LHCN-M2 (cell line): ENCODE measurements around the gene SPAG5. TPM values are rescaled to one million over a fixed set of nuclear protein-coding genes. Genes with fewer than 3 reads are reported as not detected.
"Not testable (repeated sequence)": the region's sequence is repeated elsewhere in the genome, so short reads cannot be mapped to it uniquely, and the experiment has no call there.

Experiments used
- DNase-seq: peaks from one replicate; pipeline ENCODE4 v3.0.0-alpha.2; 2012; ENCODE audit warnings: low read depth
- total RNA-seq: library from RNA; depleted of rRNA; stranded (reverse); fragments of >200 nt; gene quantifications from 2 replicates; pipeline ENCODE4 v1.2.3, GENCODE V29; 2014

Gene SPAG5
- total RNA-seq, 1 experiment from 2014 or later: 106 TPM

GRCh38 chr17:28610376-28610775 lies 11.6 kb upstream of the SPAG5 start:
- DNase-seq: no peak

- not testable (repeated sequence) for DNase-seq
Observed at GRCh38 chr17:28604031-28604430, 5.2 kb upstream of the SPAG5 start.

GRCh38 chr17:28599311-28600184 lies 723 bp upstream of the SPAG5 start:
- DNase-seq: peak; percentile 85

GRCh38 chr17:28598389-28598788 lies 436 bp downstream of the SPAG5 start:
- no peak for DNase-seq

- DNase-seq: no peak
Observed at GRCh38 chr17:28597606-28598383, 1.0 kb downstream of the SPAG5 start.

GRCh38 chr17:28592260-28592659 lies 6.6 kb downstream of the SPAG5 start:
- no peak for DNase-seq

- no peak for DNase-seq
Observed at GRCh38 chr17:28585851-28586250, 13.0 kb downstream of the SPAG5 start.

GRCh38 chr17:28584434-28584833 lies 14.4 kb downstream of the SPAG5 start:
- no peak for DNase-seq

GRCh38 chr17:28582513-28582912 lies 16.3 kb downstream of the SPAG5 start:
- no peak for DNase-seq

GRCh38 chr17:28580959-28581358 lies 17.9 kb downstream of the SPAG5 start:
- DNase-seq: no peak

- no peak for DNase-seq
Observed at GRCh38 chr17:28579526-28579925, 19.3 kb downstream of the SPAG5 start.

GRCh38 chr17:28578246-28579195 lies 20.3 kb downstream of the SPAG5 start:
- DNase-seq: no peak

GRCh38 chr17:28577466-28577824 lies 21.4 kb downstream of the SPAG5 start:
- DNase-seq: no peak

- DNase-seq: peak; percentile 82
Observed at GRCh38 chr17:28576758-28577465, 21.9 kb downstream of the SPAG5 start, which contains the start of gene ALDOC. TSS of gene ALDOC (minus strand) at chr17:28576895. CDS start at chr17:28575532, 1,363 bp downstream.

- not testable (repeated sequence) for DNase-seq
Observed at GRCh38 chr17:28576016-28576415, 22.8 kb downstream of the SPAG5 start.

GRCh38 chr17:28575126-28575795 lies 23.6 kb downstream of the SPAG5 start:
- DNase-seq: no peak

- no peak for DNase-seq
Observed at GRCh38 chr17:28574526-28574925, 24.3 kb downstream of the SPAG5 start.

- no peak for DNase-seq
Observed at GRCh38 chr17:28573966-28574480, 24.8 kb downstream of the SPAG5 start.

GRCh38 chr17:28573521-28573920 lies 25.3 kb downstream of the SPAG5 start:
- no peak for DNase-seq

- DNase-seq: peak; percentile 24
Observed at GRCh38 chr17:28573040-28573380, 25.8 kb downstream of the SPAG5 start.
